OCI-LY1 (cell line): Measurements from ENCODE around the gene KCTD1.

Source experiments
- H2AFZ ChIP-seq: fragments of 200-600 bp; sonication (generic), shearing (Covaris generic); 2 replicates; pipeline ENCODE4 v1.6.0; 2014; ENCODE audit warnings: antibody characterized with exemption, mild to moderate bottlenecking, low read length
- H3F3A ChIP-seq: fragments of 200-600 bp; sonication (generic), shearing (Covaris generic); 2 replicates; pipeline ENCODE4 v1.6.0; 2014; ENCODE audit warnings: mild to moderate bottlenecking, antibody characterized with exemption, low read length, moderate library complexity; ENCODE audit not compliant: insufficient read depth
- H3K27ac ChIP-seq: fragments of 200-600 bp; sonication (generic); 2 replicates; pipeline ENCODE4 v1.5.1; 2014; ENCODE audit warnings: low read length, mixed run types, mild to moderate bottlenecking, low read depth; ENCODE audit not compliant: poor library complexity, severe bottlenecking
- H3K27me3 ChIP-seq: fragments of 200-600 bp; sonication (generic); 2 replicates; pipeline ENCODE4 v1.6.0; 2014; ENCODE audit warnings: antibody characterized with exemption, mild to moderate bottlenecking, low read length, moderate library complexity; ENCODE audit not compliant: insufficient read depth
- H3K36me3 ChIP-seq: fragments of 200-600 bp; sonication (generic); 2 replicates; pipeline ENCODE4 v1.6.1; 2014; ENCODE audit warnings: mild to moderate bottlenecking, antibody characterized with exemption, low read length, moderate library complexity, mixed read lengths; ENCODE audit not compliant: insufficient read depth
- H3K4me1 ChIP-seq: fragments of 200-600 bp; sonication (generic); 2 replicates; pipeline ENCODE4 v1.5.1; 2014; ENCODE audit warnings: mild to moderate bottlenecking, low read length, moderate library complexity; ENCODE audit not compliant: insufficient read depth, severe bottlenecking
- H3K4me2 ChIP-seq: fragments of 200-600 bp; sonication (generic), shearing (Covaris generic); 2 replicates; pipeline ENCODE4 v1.6.1; 2014; ENCODE audit warnings: low read length
- H3K4me3 ChIP-seq: fragments of 200-600 bp; sonication (generic); 2 replicates; pipeline ENCODE4 v1.5.1; 2014; ENCODE audit warnings: low read length, low read depth, mild to moderate bottlenecking, mixed read lengths; ENCODE audit not compliant: poor library complexity, severe bottlenecking
- H3K79me2 ChIP-seq: fragments of 200-600 bp; shearing (Covaris generic); 2 replicates; pipeline ENCODE4 v1.6.1; 2016; ENCODE audit warnings: mixed run types, low read length, mixed read lengths; ENCODE audit not compliant: insufficient read depth
- H3K9ac ChIP-seq: fragments of 200-600 bp; sonication (generic), shearing (Covaris generic); 2 replicates; pipeline ENCODE4 v1.6.1; 2014; ENCODE audit warnings: mild to moderate bottlenecking, low read length, mixed read lengths
- H3K9me2 ChIP-seq: fragments of 200-600 bp; sonication (generic), shearing (Covaris generic); 2 replicates; pipeline ENCODE4 v1.6.1; 2014; ENCODE audit warnings: low read depth, mild to moderate bottlenecking, low read length, mixed read lengths
- H3K9me3 ChIP-seq: fragments of 200-600 bp; shearing (Covaris generic); 2 replicates; pipeline ENCODE4 v1.6.1; 2014; ENCODE audit warnings: low read length, mixed read lengths
- H4K20me1 ChIP-seq: fragments of 200-600 bp; sonication (generic), shearing (Covaris generic); 2 replicates; pipeline ENCODE4 v1.6.0; 2016; ENCODE audit warnings: mild to moderate bottlenecking, low read length; ENCODE audit not compliant: insufficient read depth
- CTCF ChIP-seq: fragments of 200-600 bp; sonication (generic), shearing (Covaris generic); IDR thresholded peaks from 2 replicates; pipeline ENCODE4 v1.5.1; 2017; ENCODE audit warnings: mild to moderate bottlenecking, antibody characterized with exemption, low read length, moderate library complexity, mixed read lengths
- EZH2 ChIP-seq: fragments of 200-600 bp; sonication (generic), shearing (Covaris generic); IDR thresholded peaks from 2 replicates; pipeline ENCODE4 v1.8.0; 2017; ENCODE audit warnings: borderline replicate concordance, mixed run types, mild to moderate bottlenecking, antibody characterized with exemption, low read length, moderate library complexity, mixed read lengths

Gene KCTD1

GRCh38 chr18:26442126-26442525 is 106.2 kb downstream of the KCTD1 start:
- H3K9me3 ChIP-seq: no peaks in the 10 kb centered on the region
- no peak overlapping the region for H3K9ac ChIP-seq
- H3K27ac ChIP-seq: no peak overlapping the region
- H3K36me3 ChIP-seq: no peaks in the 10 kb centered on the region
- H3F3A ChIP-seq: no peaks in the 10 kb centered on the region
- H3K4me1 ChIP-seq: peaks cover 13% of the 10 kb centered on the region
- H3K27me3 ChIP-seq: no peaks in the 10 kb centered on the region
- H3K4me3 ChIP-seq: no peak overlapping the region
- no peak overlapping the region for H3K4me2 ChIP-seq
- no peaks in the 10 kb centered on the region for H3K79me2 ChIP-seq
- no peaks in the 10 kb centered on the region for H4K20me1 ChIP-seq
- no peak overlapping the region for H2AFZ ChIP-seq
- H3K9me2 ChIP-seq: no peaks in the 10 kb centered on the region
- TF ChIP-seq EZH2: no peak
- no peak for TF ChIP-seq CTCF

GRCh38 chr18:26440644-26441043 is 107.7 kb downstream of the KCTD1 start:
- H3K9me3 ChIP-seq: no peaks in the 10 kb centered on the region
- no peak overlapping the region for H3K4me3 ChIP-seq
- H3K9ac ChIP-seq: no peak overlapping the region
- no peaks in the 10 kb centered on the region for H3K9me2 ChIP-seq
- no peak overlapping the region for H3K27ac ChIP-seq
- peaks cover 13% of the 10 kb centered on the region for H3K4me1 ChIP-seq
- H3F3A ChIP-seq: no peaks in the 10 kb centered on the region
- no peaks in the 10 kb centered on the region for H3K79me2 ChIP-seq
- H3K27me3 ChIP-seq: no peaks in the 10 kb centered on the region
- H3K36me3 ChIP-seq: no peaks in the 10 kb centered on the region
- no peak for TF ChIP-seq EZH2
- no peak for TF ChIP-seq CTCF
- H4K20me1 ChIP-seq: no peaks in the 10 kb centered on the region
- no peak overlapping the region for H2AFZ ChIP-seq
- H3K4me2 ChIP-seq: no peak overlapping the region

- Histone ChIP-seq H2AFZ (no peak overlapping the region), H3K4me1 (peaks cover 13% of the 10 kb centered on the region), H3K9ac (no peak overlapping the region), H3K36me3 (no peaks in the 10 kb centered on the region), H3K4me2 (no peak overlapping the region), H4K20me1 (no peaks in the 10 kb centered on the region), H3K79me2 (no peaks in the 10 kb centered on the region), H3K9me2 (no peaks in the 10 kb centered on the region), H3K9me3 (no peaks in the 10 kb centered on the region), H3K27ac (no peak overlapping the region), H3F3A (no peaks in the 10 kb centered on the region), H3K4me3 (no peak overlapping the region), H3K27me3 (no peaks in the 10 kb centered on the region)
- TF ChIP-seq EZH2 (no peak), CTCF (no peak)
Measured at GRCh38 chr18:26439537-26439936, 108.8 kb downstream of the KCTD1 start.
